ENCODE measurements around the gene CALD1.
"Not testable (repeated sequence)": the region's sequence is repeated elsewhere in the genome, so short reads cannot be mapped to it uniquely, and the experiment has no call there.

Gene CALD1

DNA sequence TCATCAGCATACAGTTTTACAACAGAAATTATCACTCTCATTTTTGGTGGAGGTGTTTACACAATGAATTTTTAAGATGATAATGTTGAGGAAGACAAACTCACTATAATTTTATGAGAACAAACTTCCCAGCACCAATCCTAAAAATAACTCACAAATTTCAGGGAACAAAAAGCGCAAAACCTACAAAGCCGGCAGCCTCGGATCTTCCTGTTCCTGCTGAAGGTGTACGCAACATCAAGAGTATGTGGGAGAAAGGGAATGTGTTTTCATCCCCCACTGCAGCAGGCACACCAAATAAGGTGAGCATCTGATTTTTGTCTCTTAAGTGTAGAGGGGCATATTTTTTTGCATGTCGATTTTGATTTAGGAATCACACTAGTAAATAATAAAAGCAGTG, 180.4 kb downstream of the CALD1 start:
- TF ChIP-seq, protein P1, sequence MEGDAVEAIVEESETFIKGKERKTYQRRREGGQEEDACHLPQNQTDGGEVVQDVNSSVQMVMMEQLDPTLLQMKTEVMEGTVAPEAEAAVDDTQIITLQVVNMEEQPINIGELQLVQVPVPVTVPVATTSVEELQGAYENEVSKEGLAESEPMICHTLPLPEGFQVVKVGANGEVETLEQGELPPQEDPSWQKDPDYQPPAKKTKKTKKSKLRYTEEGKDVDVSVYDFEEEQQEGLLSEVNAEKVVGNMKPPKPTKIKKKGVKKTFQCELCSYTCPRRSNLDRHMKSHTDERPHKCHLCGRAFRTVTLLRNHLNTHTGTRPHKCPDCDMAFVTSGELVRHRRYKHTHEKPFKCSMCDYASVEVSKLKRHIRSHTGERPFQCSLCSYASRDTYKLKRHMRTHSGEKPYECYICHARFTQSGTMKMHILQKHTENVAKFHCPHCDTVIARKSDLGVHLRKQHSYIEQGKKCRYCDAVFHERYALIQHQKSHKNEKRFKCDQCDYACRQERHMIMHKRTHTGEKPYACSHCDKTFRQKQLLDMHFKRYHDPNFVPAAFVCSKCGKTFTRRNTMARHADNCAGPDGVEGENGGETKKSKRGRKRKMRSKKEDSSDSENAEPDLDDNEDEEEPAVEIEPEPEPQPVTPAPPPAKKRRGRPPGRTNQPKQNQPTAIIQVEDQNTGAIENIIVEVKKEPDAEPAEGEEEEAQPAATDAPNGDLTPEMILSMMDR (IDR thresholded peaks at IDR 0.05; ENCODE audit: low read depth, low read length) = no peak
- no peak overlapping the region for H3K4me3 ChIP-seq (ENCODE audit: low read depth, low read length)

DNA sequence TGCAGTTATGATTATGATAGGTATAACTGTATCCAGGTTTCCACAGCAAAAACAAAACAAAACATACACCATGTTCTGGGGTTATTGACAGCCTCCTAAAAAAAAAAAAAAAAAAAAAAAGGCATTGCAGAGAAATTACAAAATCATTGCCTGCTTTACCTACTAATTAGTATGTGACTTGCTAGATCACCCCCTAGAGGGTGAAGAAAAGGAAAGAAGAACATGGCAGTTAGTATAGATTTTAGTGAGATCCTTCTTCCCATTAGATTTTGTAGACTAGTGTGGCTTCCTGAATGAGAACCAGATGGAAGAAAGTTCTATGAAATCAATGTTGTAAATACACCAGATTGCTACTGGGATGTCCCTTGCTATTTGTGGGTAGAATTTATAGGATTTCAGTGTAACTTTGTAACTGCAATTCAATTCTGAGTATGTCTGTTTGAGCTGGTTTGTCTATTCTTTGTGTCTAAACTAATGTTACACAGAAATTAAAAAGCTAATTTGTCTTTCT, 182.9 kb downstream of the CALD1 start:
- no peak overlapping the region for H3K4me3 ChIP-seq (ENCODE audit: low read depth, low read length)
- TF ChIP-seq, protein P1 (IDR thresholded peaks at IDR 0.05; ENCODE audit: low read depth, low read length) = no peak

DNA sequence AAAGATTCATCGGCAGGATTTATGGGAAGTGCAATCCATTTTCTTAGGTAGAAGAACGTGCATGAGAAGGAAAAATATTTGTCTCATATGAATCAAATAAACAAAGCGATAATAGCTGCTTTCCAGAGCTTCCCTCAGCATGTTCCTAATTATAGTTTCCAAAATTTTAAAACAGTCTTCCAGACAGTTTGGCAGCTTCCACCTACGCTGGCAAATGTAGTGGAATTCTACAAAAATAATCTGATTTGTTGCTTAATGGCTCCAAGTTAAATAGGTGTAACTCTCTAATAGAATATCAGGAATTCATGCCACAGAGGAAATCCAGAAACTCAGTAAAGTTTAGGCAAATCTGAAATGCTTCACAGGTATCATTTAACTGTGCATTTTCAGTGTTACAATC, 183.6 kb downstream of the CALD1 start:
- TF ChIP-seq, protein P1 (IDR thresholded peaks at IDR 0.05; ENCODE audit: low read depth, low read length) = no peak
- H3K4me3 ChIP-seq (ENCODE audit: low read depth, low read length) = no peak overlapping the region

DNA sequence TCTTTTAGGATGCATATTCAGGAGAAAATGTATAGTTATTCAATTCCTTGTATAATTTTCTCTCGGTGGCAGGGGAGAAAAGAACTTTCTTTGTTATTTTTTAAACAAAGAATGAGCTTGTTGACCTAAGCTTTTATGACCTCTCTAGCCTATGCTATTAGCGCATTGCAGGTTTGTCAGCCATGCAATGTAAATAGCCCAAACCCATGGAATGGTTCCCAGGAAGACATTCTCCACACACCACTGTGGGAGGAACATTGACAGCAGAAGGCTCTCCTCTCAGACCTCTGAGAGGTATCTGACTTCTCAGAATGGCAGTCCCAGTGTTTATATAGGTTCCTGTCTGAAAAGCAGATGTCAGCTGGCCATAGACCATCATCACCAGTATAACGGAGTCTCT, 187.3 kb downstream of the CALD1 start:
- TF ChIP-seq, protein P1 (IDR thresholded peaks at IDR 0.05; ENCODE audit: low read depth, low read length) = no peak
- no peak overlapping the region for H3K4me3 ChIP-seq (ENCODE audit: low read depth, low read length)

DNA sequence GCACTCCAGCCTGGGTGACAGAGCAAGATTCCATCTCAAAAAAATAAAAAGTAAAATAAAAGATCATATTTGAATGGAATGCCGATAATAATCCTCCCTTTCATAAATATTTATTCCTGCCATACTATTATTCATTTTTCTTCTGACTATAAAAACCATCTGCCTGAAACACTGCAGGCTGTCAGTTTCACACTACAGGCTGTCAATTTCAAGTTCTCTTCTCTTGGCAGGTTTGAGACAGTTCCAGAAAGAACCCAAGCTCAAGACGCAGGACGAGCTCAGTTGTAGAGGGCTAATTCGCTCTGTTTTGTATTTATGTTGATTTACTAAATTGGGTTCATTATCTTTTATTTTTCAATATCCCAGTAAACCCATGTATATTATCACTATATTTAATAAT, 188.7 kb downstream of the CALD1 start:
- TF ChIP-seq, protein P1 (IDR thresholded peaks at IDR 0.05; ENCODE audit: low read depth, low read length) = no peak
- H3K4me3 ChIP-seq (ENCODE audit: low read depth, low read length) = no peak overlapping the region

DNA sequence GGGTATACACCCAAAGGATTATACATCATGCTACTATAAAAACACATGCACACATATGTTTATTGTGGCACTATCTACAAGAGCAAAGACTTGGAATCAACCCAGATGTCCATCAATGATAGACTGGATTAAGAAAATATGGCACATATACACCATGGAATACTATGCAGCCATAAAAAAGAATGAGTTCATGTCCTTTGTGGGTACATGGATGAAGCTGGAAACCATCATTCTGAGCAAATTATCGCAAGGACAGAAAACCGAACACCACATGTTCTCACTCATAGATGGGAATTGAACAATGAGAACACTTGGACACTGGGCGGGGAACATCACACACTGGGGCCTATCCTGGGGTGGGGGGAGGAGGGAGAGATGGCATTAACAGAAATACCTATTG, 202.2 kb downstream of the CALD1 start:
- not testable (repeated sequence) for H3K4me3 ChIP-seq (ENCODE audit: low read depth, low read length)

DNA sequence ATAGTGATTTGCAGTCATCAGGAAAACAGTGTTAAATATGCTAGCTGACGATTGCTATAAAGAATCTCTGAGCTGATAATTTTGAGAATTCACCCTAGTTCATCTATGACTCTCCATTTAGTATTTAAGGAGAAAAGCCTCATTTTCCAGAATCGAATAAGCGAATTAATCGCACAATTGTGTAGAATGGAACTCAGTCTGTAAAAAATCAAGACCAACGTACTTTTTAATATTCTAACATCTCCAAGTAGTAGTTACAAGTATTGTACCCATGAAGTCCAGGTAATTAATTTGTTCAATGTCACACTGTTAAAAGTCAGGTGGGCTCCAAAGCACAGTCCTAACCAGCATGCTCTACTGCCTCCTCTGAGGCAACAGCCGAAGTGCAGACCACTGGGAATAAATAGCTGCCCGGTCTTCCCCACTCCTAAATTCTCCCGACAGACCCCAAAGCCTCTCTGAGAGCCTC, 206.5 kb downstream of the CALD1 start:
- H3K4me3 ChIP-seq (ENCODE audit: low read depth, low read length) = peak overlapping the region; percentile 75

More for the DNA sequence above, 206.5 kb downstream of the CALD1 start:
- TF ChIP-seq, protein P1 (IDR thresholded peaks at IDR 0.05; ENCODE audit: low read depth, low read length) = 0 out of 2 replicates have a peak, but pooled peaks have one; percentile 4
